Loucy (cell line): ENCODE data around the gene GTF2A1L.

Experiments
- EZH2phosphoT487 ChIP-seq: fragments of 200-600 bp; IDR thresholded peaks from 2 replicates; pipeline ENCODE4 v1.6.1; 2018; ENCODE audit warnings: antibody characterized with exemption, mild to moderate bottlenecking, moderate library complexity, borderline replicate concordance
- TF ChIP-seq, protein P1 (sequence below): fragments of 200-600 bp; sonication (generic); conservative IDR thresholded peaks from 2 replicates; pipeline ENCODE4 v1.5.1; 2014; ENCODE audit warnings: mild to moderate bottlenecking, antibody characterized with exemption, low read length

DNA sequence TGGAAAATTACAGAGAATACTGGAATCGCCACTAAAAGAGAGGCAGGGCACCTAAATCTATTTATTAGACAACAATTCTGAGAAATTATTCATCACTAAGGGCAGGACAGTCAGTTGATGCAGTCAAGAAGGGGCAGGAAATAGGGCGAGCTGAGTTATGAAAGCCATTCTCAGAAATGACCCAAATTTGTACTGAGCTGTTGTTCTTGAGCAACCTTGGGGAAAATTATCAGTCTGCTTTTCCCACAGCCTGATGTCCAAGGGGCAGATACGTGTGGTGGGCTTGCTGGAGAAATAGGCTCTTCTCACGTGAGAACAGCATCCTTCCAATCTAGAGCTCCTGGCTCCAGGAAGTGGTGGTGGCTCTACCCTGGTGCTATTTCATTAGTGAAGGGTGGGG lies 49.1 kb upstream of the GTF2A1L start:
- TF ChIP-seq, protein P1, sequence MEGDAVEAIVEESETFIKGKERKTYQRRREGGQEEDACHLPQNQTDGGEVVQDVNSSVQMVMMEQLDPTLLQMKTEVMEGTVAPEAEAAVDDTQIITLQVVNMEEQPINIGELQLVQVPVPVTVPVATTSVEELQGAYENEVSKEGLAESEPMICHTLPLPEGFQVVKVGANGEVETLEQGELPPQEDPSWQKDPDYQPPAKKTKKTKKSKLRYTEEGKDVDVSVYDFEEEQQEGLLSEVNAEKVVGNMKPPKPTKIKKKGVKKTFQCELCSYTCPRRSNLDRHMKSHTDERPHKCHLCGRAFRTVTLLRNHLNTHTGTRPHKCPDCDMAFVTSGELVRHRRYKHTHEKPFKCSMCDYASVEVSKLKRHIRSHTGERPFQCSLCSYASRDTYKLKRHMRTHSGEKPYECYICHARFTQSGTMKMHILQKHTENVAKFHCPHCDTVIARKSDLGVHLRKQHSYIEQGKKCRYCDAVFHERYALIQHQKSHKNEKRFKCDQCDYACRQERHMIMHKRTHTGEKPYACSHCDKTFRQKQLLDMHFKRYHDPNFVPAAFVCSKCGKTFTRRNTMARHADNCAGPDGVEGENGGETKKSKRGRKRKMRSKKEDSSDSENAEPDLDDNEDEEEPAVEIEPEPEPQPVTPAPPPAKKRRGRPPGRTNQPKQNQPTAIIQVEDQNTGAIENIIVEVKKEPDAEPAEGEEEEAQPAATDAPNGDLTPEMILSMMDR = no peak
- TF ChIP-seq EZH2phosphoT487 = no peak
